ENCODE data around the gene HSF4. TPM values are rescaled to one million over a fixed set of nuclear protein-coding genes. Genes with fewer than 3 reads are reported as not detected.

HSF4 gene
- total and polyA plus RNA-seq, 2 of the 4 experiments (the other 2 are of a cell fraction): 0.54 to 7.5 TPM

DNA sequence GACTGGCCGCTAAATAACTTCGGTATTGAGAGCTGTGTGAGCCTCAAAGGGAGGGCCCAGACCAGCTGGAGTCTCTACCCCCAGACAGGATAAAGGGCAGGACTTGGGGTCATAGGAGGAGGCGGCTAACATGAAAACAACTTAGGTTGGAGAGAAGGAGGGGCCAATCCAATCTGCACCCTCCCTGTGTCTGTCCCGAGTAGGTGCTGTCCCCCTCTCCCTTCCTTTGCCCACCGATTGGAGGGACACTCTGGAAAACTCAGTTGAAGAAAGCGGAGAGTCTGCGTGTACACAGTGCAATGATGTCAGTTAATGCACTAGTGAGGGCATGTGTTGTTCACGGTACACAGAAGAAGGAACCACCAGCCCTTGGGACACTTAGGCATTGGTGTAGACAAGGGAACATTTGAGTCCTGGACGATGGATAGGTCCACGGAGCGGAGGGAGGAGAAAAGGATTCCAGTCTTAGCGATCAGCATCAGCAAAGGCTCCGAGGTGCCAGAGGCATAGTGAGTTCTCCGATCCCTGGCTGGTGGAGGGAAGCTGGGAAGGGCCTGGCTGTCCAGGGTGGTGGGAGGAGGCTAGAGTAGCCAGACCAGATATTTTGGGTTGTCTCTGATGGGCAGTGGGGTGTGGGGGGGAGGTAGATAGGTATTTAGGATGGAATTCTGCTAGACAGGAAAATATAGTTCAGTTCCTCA is 6.6 kb downstream of the HSF4 start:
- CTCF ChIA-PET: interaction anchor here (1.1 to 1.5 kb wide), 2 partner anchors 10 to 14 kb away, joined by 5 to 6 read pairs; no protein-coding TSS in a partner anchor
- WGBS, 2 experiments (ENCODE audit: extremely low coverage in 2 of 2, insufficient read length in 1 of 2): 46% methylated on average over 3 of the region's 14 CpGs; no CpG with 5 or more reads in 1 of the 2 experiments
- intact Hi-C loops (cut with micrococcal nuclease): no loop called here
- peak overlapping the region; percentile 94 for H3K4ac ChIP-seq (ENCODE audit: low read depth, low read length)
- peaks cover 4% of the 10 kb centered on the region; the same call in 1 of the 2 replicates for H3K27me3 ChIP-seq (ENCODE audit: control insufficient read depth, insufficient read depth, low read length)
- H4K8ac ChIP-seq (ENCODE audit: low read depth in 2 of 2, low read length in 2 of 2): peak overlapping the region; percentile 77 to 96
- peak overlapping the region; percentile 98 for H4K91ac ChIP-seq (ENCODE audit: insufficient read depth, low read depth, low read length)
- peak overlapping the region; percentile 72; the same call in 1 of the 2 replicates for H3K56ac ChIP-seq (ENCODE audit: extremely low read depth, insufficient read depth, low read length)
- H3K9me1 ChIP-seq (ENCODE audit: insufficient read depth, low read length): peaks cover 20% of the 10 kb centered on the region
- peak overlapping the region; percentile 68 for H3K9ac ChIP-seq (ENCODE audit: low read depth, low read length)
- H2AK9ac ChIP-seq (replicated peaks; ENCODE audit: low read depth, low read length, poor library complexity): peak overlapping the region; percentile 99
- peak overlapping the region; percentile 85 for H2BK5ac ChIP-seq (ENCODE audit: low read depth, low read length, poor library complexity, severe bottlenecking)
- DNase-seq (peak; percentile 41), ATAC-seq (ENCODE audit: low read depth) (peak; percentile 19)
- H3K4me1 ChIP-seq (ENCODE audit: control insufficient read depth, insufficient read depth, low read length): peaks cover 29% of the 10 kb centered on the region
- peak overlapping the region; percentile 84 for H4K5ac ChIP-seq (ENCODE audit: low read depth, low read length)
- in situ Hi-C loops (cut with MboI; ENCODE audit: low sequenced_read_pairs): no loop called here
- H3K4me2 ChIP-seq (ENCODE audit: low read depth, low read length): peak overlapping the region; percentile 74
- H3K27ac ChIP-seq (ENCODE audit: insufficient read depth, low read length): peak overlapping the region; percentile 80
- H2BK15ac ChIP-seq (ENCODE audit: low read depth, low read length): peak overlapping the region; percentile 55
- peak overlapping the region; percentile 84 for H3K18ac ChIP-seq (ENCODE audit: low read depth, low read length)
- no peaks in the 10 kb centered on the region for H3K9me3 ChIP-seq (ENCODE audit: control insufficient read depth, insufficient read depth, low read length)
- H2BK120ac ChIP-seq (ENCODE audit: low read depth, low read length): peak overlapping the region; percentile 74
- peak overlapping the region; percentile 89 for H3K14ac ChIP-seq (replicated peaks; ENCODE audit: low read depth, low read length)
- H2BK20ac ChIP-seq (ENCODE audit: low read depth, low read length): peak overlapping the region; percentile 82
- H3K36me3 ChIP-seq (ENCODE audit: control insufficient read depth, insufficient read depth, low read length): peaks cover 8% of the 10 kb centered on the region; the same call in 1 of the 2 replicates
- no TSS peak for BruUV-seq (replicated peaks)
- peak overlapping the region; percentile 97 for H3K23ac ChIP-seq (ENCODE audit: low read depth, low read length)
- peak overlapping the region; percentile 44 for H3K4me3 ChIP-seq (ENCODE audit: insufficient read depth, low read depth, low read length)
- peak overlapping the region; percentile 99 for H2AK5ac ChIP-seq (ENCODE audit: low read depth, low read length)
- peak overlapping the region; percentile 92 for H2AFZ ChIP-seq (replicated peaks; ENCODE audit: low read length, poor library complexity)
- POLR2A ChIA-PET (ENCODE audit: unreplicated experiment): interaction anchor here (0.7 kb wide), 1 partner anchor 33 kb away, joined by 7 read pairs; no protein-coding TSS in a partner anchor
- peaks cover 9 to 38% of the 10 kb centered on the region in 2 experiments; a peak in 3 of 4 replicates for H3K79me1 ChIP-seq (ENCODE audit: low read depth in 1 of 2, low read length in 2 of 2)
- dilution Hi-C loops (cut with HindIII; ENCODE audit: low sequenced_read_pairs, unreplicated experiment): no loop called here
- TF ChIP-seq BHLHE40 (IDR thresholded peaks at IDR 0.05; ENCODE audit: low read depth, low read length) (no peak), POLR2A (IDR thresholded peaks at IDR 0.05; ENCODE audit: low read depth, low read length) (no peak), MXI1 (IDR thresholded peaks at IDR 0.05; ENCODE audit: borderline replicate concordance, low read depth, low read length) (no peak), CEBPB (IDR thresholded peaks at IDR 0.05; ENCODE audit: low read depth, low read length) (no peak), FOS (IDR thresholded peaks at IDR 0.05; ENCODE audit: low read depth, low read length) (no peak)
- TF ChIP-seq, protein P1, sequence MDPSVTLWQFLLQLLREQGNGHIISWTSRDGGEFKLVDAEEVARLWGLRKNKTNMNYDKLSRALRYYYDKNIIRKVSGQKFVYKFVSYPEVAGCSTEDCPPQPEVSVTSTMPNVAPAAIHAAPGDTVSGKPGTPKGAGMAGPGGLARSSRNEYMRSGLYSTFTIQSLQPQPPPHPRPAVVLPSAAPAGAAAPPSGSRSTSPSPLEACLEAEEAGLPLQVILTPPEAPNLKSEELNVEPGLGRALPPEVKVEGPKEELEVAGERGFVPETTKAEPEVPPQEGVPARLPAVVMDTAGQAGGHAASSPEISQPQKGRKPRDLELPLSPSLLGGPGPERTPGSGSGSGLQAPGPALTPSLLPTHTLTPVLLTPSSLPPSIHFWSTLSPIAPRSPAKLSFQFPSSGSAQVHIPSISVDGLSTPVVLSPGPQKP (IDR thresholded peaks at IDR 0.05; ENCODE audit: borderline replicate concordance, low read depth, low read length): no peak
- TF ChIP-seq, protein P2, sequence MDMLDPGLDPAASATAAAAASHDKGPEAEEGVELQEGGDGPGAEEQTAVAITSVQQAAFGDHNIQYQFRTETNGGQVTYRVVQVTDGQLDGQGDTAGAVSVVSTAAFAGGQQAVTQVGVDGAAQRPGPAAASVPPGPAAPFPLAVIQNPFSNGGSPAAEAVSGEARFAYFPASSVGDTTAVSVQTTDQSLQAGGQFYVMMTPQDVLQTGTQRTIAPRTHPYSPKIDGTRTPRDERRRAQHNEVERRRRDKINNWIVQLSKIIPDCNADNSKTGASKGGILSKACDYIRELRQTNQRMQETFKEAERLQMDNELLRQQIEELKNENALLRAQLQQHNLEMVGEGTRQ (IDR thresholded peaks at IDR 0.05; ENCODE audit: low read depth, low read length): no peak
- 0 out of 2 replicates have a peak, but pooled peaks cover 4% of the 10 kb centered on the region for H4K20me1 ChIP-seq (ENCODE audit: insufficient read depth, low read length)
